Activated CD8-positive, alpha-beta T cell treated with anti-CD3 and anti-CD28 coated beads for 36 hours (primary cell): ENCODE data around the gene SCIMP. TPM values are rescaled to one million over a fixed set of nuclear protein-coding genes. Genes with fewer than 3 reads are reported as not detected.
"Not testable (repeated sequence)": the region's sequence is repeated elsewhere in the genome, so short reads cannot be mapped to it uniquely, and the experiment has no call there.

Experiments
- ATAC-seq: fragments of 200-7000 bp; cut with Tn5 transposase; one replicate; pipeline ENCODE4 v1.10.0; 2021; ENCODE audit warnings: mild to moderate bottlenecking, moderate library complexity
- CTCF ChIA-PET: fragments of 350-600 bp; sonication (Branson Sonifier 250); formaldehyde crosslinking; loops from one replicate; lab custom pipeline; 2021; ENCODE audit warnings: antibody characterized with exemption; lab: Charles Lee
- POLR2A ChIA-PET: fragments of 350-600 bp; sonication (Branson Sonifier 250); formaldehyde crosslinking; loops from one replicate; lab custom pipeline; 2021; ENCODE audit warnings: antibody characterized with exemption; lab: Charles Lee
- DNase-seq: peaks from one replicate; pipeline ENCODE4 v3.0.0-alpha.2; 2020
- H3K27ac Mint-ChIP-seq: one replicate; pipeline ENCODE4 v1.8.0; 2021; ENCODE audit warnings: mild to moderate bottlenecking, mixed read lengths
- H3K27me3 Mint-ChIP-seq: one replicate; pipeline ENCODE4 v1.8.0; 2021; ENCODE audit warnings: mixed read lengths
- H3K36me3 Mint-ChIP-seq: one replicate; pipeline ENCODE4 v1.8.0; 2021; ENCODE audit warnings: low read depth, mixed read lengths
- H3K4me1 Mint-ChIP-seq: one replicate; pipeline ENCODE4 v1.8.0; 2021; ENCODE audit warnings: low read depth, mixed read lengths
- H3K4me3 Mint-ChIP-seq: one replicate; pipeline ENCODE4 v1.8.0; 2021; ENCODE audit warnings: mild to moderate bottlenecking, moderate library complexity, mixed read lengths
- H3K9me3 Mint-ChIP-seq: one replicate; pipeline ENCODE4 v1.8.0; 2021; ENCODE audit warnings: mixed read lengths
- CTCF ChIP-seq: fragments of 200-600 bp; IDR thresholded peaks from one replicate; pipeline ENCODE4 v1.8.0; 2022; ENCODE audit warnings: antibody characterized with exemption, mild to moderate bottlenecking
- intact Hi-C: fragments of 100-400 bp; cut with micrococcal nuclease; formaldehyde crosslinking; loops from one replicate; pipeline ENCODE4 v1.10.0; 2022
- total RNA-seq, 2 experiments: library from RNA; stranded (reverse); gene quantifications; one replicate each; pipeline ENCODE4 v1.2.3, GENCODE V29; 2021

Gene SCIMP
- total RNA-seq, 2 experiments from 2014 or later: 0.13 to 0.54 TPM

- CTCF ChIA-PET: interaction anchor here (0.6 to 3.7 kb wide), 11 partner anchors 12 to 162 kb away, joined by 3 to 25 read pairs (median 4); no protein-coding TSS in a partner anchor
Observed at GRCh38 chr17:5248821-5249479, 14.3 kb upstream of the SCIMP start.

DNA sequence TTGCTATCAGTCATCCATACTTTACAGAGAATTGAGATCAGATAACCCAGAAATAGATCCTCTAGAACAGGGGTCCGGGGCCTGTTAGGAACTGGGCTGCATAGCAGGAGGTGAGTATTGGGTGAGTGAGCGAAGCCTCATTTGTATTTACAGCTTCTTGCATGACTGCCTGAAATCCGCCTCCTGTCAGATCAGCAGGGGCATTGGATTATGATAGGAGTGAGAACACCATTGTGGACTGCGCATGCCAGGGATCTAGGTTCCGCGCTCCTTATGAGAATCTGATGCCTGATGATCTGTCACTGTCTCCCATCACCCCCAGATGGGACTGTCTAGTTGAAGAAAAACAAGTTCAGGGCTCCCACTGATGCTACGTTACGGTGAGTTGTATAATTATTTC, 13.0 kb upstream of the SCIMP start:
- Mint-ChIP-seq H3K27me3 (no peaks in the 10 kb centered on the region), H3K4me1 (peaks cover 17% of the 10 kb centered on the region), H3K27ac (no peak overlapping the region), H3K4me3 (no peak overlapping the region), H3K36me3 (peaks cover 5% of the 10 kb centered on the region), H3K9me3 (peaks cover 5% of the 10 kb centered on the region)
- DNase-seq: no peak
- no peak for ATAC-seq
- ChIA-PET CTCF (interaction anchor here (1.0 to 3.7 kb wide), 3 partner anchors 10 to 61 kb away, joined by 3 to 25 read pairs (median 12); no protein-coding TSS in a partner anchor), POLR2A (interaction anchor here (0.6 kb wide), 2 partner anchors 37 to 67 kb away, joined by 3 read pairs; no protein-coding TSS in a partner anchor)
- no peak for TF ChIP-seq CTCF
- intact Hi-C loops: no loop called here

More at GRCh38 chr17:5248821-5249479, 14.3 kb upstream of the SCIMP start:
- no peaks in the 10 kb centered on the region for H3K27me3 Mint-ChIP-seq
- intact Hi-C loops: no loop called here
- H3K4me1 Mint-ChIP-seq: peaks cover 8% of the 10 kb centered on the region
- no peaks in the 10 kb centered on the region for H3K9me3 Mint-ChIP-seq
- POLR2A ChIA-PET: interaction anchor here (0.6 to 1.2 kb wide), 2 partner anchors 34 to 40 kb away, joined by 3 read pairs; no protein-coding TSS in a partner anchor
- no peak overlapping the region for H3K4me3 Mint-ChIP-seq
- H3K36me3 Mint-ChIP-seq: no peaks in the 10 kb centered on the region
- H3K27ac Mint-ChIP-seq: no peak overlapping the region
- DNase-seq: no peak
- TF ChIP-seq CTCF: no peak
- ATAC-seq: no peak

- H3K4me1 Mint-ChIP-seq: peaks cover 43% of the 10 kb centered on the region
- CTCF ChIA-PET: interaction anchor here (0.8 to 1.5 kb wide), 2 partner anchors 8 to 46 kb away, joined by 3 read pairs; no protein-coding TSS in a partner anchor
- POLR2A ChIA-PET: interaction anchor here (0.5 kb wide), 1 partner anchor 244 kb away, joined by 3 read pairs; the partner anchor contains the start of genes DERL2 and MIS12
Observed at GRCh38 chr17:5241861-5242671, 7.4 kb upstream of the SCIMP start.

DNA sequence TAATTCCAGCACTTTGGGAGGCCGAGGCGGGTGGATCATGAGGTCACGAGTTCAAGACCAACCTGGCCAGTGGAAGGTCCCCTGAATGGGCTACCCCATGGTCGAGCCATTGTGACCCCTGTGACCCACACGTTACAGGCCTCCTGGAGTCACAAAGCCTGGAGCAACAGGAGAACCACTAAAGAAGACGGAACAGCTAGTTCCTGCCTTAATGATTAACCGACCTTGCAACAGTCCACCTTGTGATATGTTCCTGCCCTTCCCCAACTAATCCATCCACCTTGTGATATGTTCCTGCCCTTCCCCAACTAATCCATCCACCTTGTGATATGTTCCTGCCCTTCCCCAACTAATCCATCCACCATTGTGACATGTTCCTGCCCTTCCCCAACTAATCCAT, 5.1 kb upstream of the SCIMP start:
- ChIA-PET POLR2A (interaction anchor here (0.9 kb wide), 1 partner anchor 139 kb away, joined by 3 read pairs; no protein-coding TSS in a partner anchor), CTCF (interaction anchor here (4.3 kb wide), 1 partner anchor 48 kb away, joined by 27 read pairs; the partner anchor contains the start of gene ZNF594)
- intact Hi-C loops: loop anchor here (5.0 kb wide), 1 partner anchor 42 kb away; no protein-coding TSS in a partner anchor
- not testable (repeated sequence) for H3K36me3 Mint-ChIP-seq, DNase-seq, H3K4me3 Mint-ChIP-seq, ATAC-seq, H3K27me3 Mint-ChIP-seq, H3K27ac Mint-ChIP-seq, H3K9me3 Mint-ChIP-seq
- H3K4me1 Mint-ChIP-seq: peaks cover 47% of the 10 kb centered on the region

More at GRCh38 chr17:5241861-5242671, 7.4 kb upstream of the SCIMP start:
- Mint-ChIP-seq H3K27me3 (no peaks in the 10 kb centered on the region), H3K36me3 (peaks cover 5% of the 10 kb centered on the region), H3K27ac (peak overlapping the region; percentile 93), H3K9me3 (peaks cover 7% of the 10 kb centered on the region), H3K4me3 (peak overlapping the region; percentile 16)
- peak; percentile 75 for ATAC-seq
- peak; percentile 23 for DNase-seq
- TF ChIP-seq CTCF: no peak
- intact Hi-C loops: no loop called here

DNA sequence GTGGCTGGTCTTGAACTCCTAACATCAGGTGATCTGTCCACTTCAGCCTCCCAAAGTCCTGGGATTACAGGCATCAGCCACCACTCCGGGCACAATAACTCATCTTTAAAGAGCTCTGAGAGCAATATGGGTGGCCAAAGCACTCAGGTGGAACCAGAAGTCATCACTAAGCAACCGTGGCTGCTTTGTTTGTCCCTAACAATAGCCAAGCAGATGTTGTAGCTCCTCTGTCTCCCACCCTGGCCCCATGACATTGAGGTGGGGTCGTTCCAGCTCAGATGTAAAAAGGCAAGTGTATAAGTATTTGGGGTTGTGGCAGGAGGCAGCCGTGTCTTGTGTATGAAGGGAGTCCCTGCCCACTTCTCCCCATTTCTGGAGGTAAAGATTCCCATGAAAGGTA, 3.7 kb upstream of the SCIMP start:
- no peak overlapping the region for H3K4me3 Mint-ChIP-seq
- POLR2A ChIA-PET: interaction anchor here (1.8 to 2.3 kb wide), 2 partner anchors 11 to 44 kb away, joined by 5 to 8 read pairs; partner anchors contain the start of gene RABEP1
- intact Hi-C loops: loop anchor here (5.0 kb wide), 1 partner anchor 41 kb away; no protein-coding TSS in a partner anchor

More for the DNA sequence above, 3.7 kb upstream of the SCIMP start:
- peaks cover 5% of the 10 kb centered on the region for H3K36me3 Mint-ChIP-seq
- no peak for TF ChIP-seq CTCF
- CTCF ChIA-PET: interaction anchor here (0.7 to 4.3 kb wide), 10 partner anchors 8 to 94 kb away, joined by 3 to 27 read pairs (median 4); partner anchors contain the start of gene ZNF594
- ATAC-seq (no peak), DNase-seq (no peak)
- no peak overlapping the region for H3K27ac Mint-ChIP-seq
- no peaks in the 10 kb centered on the region for H3K27me3 Mint-ChIP-seq
- H3K9me3 Mint-ChIP-seq: peaks cover 9% of the 10 kb centered on the region
- peaks cover 49% of the 10 kb centered on the region for H3K4me1 Mint-ChIP-seq
